HG02870 (cell line): ENCODE results near the gene MAP2K7.
"Not testable (repeated sequence)": the region's sequence is repeated elsewhere in the genome, so short reads cannot be mapped to it uniquely, and the experiment has no call there.

Source experiments
- ATAC-seq: cut with Tn5 transposase; IDR thresholded peaks from one replicate; pipeline ENCODE4 v1.9.1; 2021; ENCODE audit warnings: mild to moderate bottlenecking, moderate library complexity; ENCODE audit not compliant: unreplicated experiment

MAP2K7 gene

DNA sequence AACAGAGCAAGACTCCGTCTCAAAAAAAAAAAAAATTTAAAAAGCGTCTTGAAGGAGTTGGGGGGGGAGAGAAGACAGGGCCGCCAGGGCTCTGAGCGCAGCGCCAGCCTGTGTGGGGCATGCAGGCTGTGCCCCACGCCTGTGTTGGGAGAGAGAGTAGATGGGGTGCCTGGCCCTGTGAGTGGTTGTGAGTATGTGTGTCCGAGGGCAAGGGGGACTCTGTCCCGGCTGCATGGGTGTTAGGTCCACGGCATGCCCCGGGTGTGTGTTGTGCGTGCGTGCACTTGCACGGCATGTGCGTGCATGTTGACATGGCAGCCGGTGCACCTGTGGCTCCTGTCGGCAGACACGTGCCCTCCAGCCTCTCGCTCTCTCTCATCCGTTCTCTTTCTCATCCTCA, 3.4 kb downstream of the MAP2K7 start:
- no peak for ATAC-seq

DNA sequence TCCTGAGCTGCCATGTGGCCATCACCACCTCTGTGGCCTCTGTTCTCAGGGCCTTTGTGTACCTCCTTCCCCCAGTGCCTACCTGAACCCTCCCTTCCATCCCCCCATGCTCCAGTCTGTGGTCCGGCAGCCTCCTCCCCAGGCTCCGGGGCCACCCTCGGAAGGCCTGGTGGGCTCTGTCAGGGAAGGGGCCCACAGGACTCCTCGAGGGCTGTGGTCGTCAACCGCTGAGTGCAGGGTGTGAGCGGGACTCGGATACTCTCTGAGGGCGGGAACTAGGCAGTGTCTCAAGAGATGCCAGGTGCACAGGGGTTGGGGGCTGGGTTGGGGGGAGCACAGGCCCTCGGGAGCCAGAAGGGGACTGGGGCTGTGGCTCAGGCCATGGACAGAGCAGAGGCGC, 3.9 kb downstream of the MAP2K7 start:
- no peak for ATAC-seq

DNA sequence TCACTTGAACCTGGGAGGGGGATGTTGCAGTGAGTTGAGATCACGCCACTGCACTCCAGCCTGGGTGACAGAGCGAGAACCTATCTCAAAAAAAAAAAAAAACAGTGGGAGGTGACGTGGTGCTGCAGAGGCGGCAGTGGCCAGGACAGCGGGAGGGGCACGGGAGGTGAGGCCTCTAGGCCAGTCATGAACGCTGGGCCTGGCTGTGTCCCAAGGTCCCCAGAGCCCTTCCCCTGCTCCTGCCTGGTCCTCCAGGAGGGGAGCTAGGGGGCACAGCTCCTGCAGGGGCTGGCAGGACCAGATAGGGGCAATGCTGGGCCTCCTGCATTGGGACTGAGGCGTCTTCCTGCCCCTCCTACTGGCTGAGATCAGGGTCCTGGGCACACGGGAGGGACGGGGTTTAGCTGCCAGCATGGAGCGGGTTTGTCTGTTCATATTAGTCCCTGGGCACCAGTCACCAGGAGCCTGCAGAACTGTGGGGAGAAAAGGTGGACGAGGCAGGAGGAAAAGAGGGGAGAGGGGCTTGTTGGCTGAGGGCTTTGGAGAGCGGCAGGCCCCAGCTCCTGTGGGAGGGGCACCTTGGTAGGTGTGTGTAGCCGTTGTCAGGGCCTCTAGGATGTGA, 4.5 kb downstream of the MAP2K7 start:
- ATAC-seq: no peak

DNA sequence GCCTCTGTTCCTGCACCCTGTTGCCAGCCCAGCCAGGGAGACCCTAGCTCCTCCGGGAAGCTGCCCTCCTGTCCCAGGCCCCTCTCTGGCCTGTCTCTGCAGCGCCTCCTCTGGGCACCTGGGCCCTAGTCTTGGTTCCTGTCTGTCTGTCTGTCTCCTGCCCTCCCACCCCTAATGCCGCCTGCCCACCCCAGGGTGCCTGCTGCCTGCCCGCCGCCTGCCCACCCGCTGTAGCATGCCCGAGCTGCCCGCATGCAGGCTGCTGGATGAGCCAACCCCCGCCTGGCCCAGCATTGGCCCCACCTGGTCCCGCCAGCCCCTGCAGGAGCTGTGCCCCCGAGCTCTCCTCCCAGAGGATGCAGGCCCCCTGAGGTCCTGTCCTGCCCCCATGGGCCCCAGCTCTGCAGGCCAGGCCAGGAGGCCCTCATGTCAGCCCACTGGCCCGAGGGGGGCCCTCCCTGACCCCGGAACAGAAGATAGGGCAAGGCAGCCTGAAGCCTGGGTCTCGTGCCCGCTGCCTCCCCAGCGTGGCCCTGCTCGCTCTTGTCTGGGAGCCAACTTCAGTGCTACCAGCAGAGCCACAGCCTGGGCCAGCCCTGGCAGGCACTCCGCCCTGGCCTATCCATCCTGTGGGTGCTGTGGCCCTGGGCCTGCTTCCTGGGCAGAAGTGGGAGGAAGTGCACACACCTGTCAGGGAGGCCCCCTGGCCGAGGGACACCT, 5.2 kb downstream of the MAP2K7 start:
- ATAC-seq: no peak

DNA sequence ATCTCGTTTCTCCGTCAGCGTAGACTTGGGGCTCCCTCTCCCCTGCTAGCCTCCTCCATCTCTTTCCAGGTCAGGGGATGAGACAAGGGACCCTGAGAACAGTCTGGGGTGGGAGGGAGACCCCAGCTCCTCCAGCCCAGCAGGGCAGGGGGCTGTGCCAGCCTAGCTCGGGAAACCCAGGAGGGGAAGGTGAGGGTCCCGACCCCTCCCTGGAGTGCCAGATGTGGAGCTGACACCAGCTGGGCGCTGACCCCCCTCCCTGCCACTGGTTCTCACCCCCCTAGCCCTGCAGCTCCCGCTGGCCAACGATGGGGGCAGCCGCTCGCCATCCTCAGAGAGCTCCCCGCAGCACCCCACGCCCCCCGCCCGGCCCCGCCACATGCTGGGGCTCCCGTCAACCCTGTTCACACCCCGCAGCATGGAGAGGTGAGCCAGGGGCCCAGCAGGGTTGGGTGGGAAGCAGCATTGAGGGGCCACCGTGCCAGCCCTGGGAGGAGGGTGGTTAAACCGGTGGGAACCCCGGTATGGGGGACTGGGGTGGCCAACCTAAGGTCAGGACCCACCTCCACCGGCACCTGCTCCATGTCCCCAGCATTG, 5.9 kb downstream of the MAP2K7 start:
- ATAC-seq: no peak

DNA sequence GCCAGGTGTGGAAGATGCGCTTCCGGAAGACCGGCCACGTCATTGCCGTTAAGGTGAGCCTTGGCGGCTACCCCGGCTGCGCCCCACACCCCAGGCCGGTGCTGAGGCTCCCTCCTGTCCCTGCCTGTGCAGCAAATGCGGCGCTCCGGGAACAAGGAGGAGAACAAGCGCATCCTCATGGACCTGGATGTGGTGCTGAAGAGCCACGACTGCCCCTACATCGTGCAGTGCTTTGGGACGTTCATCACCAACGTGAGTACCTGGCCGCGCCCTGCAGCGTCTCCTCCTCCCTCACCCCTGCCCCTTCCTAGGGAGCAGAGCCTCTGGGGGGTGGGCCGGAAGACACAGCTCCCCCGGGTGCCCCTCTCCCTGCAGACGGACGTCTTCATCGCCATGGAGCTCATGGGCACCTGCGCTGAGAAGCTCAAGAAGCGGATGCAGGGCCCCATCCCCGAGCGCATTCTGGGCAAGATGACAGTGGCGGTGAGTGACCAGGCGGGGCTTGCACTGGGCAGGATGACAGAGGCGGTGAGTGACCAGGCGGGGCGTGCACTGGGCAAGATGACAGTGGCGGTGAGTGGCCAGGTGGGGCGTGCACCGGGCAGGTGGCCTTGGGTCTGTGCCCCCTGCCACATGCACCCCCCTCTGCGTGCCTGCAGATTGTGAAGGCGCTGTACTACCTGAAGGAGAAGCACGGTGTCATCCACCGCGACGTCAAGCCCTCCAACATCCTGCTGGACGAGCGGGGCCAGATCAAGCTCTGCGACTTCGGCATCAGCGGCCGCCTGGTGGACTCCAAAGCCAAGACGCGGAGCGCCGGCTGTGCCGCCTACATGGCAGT, 6.9 kb downstream of the MAP2K7 start:
- no peak for ATAC-seq

DNA sequence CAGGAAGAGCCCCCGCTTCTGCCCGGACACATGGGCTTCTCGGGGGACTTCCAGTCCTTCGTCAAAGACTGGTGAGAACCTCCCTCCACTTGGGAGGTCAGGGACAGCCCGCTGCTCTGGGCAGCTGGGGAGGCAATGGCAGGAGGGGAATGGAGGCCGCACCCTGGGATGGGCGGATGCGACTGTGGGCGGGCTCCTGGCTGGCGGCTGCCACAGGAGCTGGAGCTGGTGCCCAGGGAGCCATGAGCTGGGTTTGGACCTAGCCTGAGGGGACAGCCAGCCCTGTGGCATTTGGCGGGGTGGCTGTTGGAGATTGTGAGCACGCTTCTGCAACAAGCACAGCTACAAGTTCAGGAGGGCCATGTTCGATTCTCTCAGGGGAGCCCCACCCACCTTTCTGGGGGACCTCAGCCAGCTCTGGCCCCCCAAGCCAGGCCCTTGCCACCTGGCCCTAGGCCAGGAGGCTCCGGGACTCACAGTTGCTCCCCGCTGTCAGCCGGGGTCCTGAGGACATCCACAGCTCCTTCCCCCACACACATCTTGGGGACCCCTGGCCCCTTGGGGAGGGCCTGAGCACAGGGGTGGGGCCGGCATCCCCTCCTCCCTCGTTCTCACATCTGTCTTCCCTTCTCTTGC, 7.9 kb downstream of the MAP2K7 start:
- ATAC-seq: no peak

DNA sequence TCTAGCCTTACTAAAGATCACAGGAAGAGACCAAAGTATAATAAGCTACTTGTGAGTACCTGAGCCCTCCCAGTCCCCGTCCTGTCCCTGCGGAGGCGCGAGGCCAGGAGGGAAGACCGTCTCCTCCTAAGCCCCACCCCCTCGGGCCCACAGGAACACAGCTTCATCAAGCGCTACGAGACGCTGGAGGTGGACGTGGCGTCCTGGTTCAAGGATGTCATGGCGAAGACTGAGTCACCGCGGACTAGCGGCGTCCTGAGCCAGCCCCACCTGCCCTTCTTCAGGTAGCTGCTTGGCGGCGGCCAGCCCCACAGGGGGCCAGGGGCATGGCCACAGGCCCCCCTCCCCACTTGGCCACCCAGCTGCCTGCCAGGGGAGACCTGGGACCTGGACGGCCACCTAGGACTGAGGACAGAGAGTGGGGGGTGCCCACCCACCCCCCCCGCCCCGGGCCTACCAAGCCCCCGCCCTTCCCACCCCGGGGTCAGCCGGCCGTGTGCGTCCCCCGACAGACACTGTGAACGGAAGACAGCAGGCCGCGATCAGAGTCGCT, 8.5 kb downstream of the MAP2K7 start:
- no peak for ATAC-seq

DNA sequence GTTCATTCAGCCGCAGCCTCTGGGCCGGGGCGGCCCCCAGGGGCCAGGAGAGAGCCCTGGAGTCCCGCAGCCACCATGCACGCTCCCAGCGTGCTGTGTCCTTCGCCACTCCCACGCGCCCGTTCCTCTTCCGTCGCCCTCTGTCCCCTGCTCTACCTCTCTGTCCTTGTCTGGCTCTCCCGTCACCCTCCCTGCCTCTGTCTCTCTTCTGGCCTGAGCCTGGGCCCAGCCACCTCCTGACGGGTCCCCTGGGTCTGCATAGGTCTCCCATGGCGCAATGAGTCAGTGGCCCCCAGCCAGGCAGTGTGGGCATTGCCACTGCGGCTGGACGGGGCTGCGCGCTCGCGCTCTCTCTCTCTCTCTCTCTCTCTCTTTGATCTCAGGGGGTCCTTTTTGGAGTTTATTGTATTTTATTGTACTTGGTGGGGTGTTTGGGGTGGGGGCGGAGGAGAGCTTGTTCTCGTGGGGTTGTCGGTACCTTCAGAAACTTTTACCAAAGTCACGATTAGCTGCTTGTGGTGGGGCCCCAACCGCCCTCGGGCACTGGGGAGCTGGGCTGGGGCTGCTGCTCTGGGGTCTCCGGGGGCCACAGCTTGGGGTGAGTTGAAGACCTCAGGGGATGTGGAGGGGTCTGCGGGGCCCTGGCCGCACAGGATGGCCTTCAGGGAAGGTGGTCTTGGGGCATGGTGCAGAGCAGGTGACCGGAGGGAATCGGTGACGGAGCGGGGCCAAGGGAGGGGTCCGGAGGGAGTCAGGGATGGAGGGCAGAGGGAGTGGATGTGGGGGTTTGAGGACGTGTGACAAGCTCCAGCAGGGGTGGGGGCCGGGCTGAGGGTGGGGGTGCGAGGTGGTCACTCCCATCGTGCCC, 9.3 kb downstream of the MAP2K7 start:
- no peak for ATAC-seq

DNA sequence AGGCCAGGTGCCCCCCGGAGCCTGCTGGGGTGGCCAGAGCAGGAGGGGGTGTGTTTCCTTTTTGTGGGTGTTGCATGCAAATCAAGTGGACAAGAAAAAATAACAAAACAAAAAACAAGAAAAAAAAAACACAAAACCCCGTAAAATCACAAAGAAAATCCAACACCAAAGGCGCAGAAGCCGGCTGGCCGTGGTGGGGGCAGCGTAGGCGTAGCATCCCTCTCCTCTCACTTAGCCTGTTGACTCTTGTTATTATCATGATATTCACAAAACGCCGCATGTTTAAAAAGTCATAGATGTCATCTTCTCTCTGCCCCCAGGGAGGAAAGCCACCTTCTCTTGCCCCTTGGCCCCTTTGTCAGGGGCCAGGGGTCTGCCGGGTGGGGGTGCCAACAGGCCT, 10.0 kb downstream of the MAP2K7 start:
- no peak for ATAC-seq

DNA sequence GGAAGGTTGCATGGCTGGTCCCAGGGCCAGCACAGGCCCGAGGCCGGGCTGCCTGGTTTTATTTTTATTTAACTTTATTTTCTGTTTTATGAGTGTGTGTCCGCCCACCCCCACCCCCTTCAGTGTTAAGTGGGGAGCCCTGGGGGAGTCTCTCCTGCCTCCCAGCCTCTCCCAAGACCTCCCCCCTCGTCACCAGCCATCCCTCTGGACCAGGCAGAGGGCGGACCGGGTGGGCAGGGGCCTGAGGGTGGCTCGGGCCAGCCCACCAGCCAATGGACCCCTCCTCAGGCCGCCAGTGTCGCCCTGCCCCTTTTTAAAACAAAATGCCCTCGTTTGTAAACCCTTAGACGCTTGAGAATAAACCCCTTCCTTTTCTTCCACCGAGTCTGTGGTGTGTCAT, 10.4 kb downstream of the MAP2K7 start:
- no peak for ATAC-seq

DNA sequence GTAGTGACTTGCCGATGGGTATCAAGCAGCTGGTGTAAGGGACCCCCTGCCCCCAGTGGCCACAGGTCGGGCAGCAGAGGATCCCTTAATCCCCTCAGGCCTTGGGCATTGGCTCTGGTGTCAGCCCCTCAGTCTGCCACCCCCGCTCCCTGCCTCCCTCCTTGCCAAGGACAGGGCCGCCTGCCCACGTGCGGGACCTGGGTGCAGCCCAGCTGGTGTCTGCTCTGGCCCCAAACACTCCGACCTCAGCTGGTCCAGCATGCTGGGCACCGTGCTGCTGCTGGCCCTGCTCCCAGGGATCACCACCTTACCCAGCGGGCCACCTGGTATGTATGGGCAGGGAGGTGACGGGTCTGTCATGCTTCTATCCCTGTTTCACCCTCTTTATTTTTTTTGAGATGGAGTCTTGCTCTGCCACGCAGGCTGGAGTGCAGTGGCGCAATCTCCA, 10.9 kb downstream of the MAP2K7 start, which contains the start of gene TGFBR3L:
TGFBR3L (plus strand) TSS at position 233 of the 448 bp plus-strand sequence.
- ATAC-seq: no peak

DNA sequence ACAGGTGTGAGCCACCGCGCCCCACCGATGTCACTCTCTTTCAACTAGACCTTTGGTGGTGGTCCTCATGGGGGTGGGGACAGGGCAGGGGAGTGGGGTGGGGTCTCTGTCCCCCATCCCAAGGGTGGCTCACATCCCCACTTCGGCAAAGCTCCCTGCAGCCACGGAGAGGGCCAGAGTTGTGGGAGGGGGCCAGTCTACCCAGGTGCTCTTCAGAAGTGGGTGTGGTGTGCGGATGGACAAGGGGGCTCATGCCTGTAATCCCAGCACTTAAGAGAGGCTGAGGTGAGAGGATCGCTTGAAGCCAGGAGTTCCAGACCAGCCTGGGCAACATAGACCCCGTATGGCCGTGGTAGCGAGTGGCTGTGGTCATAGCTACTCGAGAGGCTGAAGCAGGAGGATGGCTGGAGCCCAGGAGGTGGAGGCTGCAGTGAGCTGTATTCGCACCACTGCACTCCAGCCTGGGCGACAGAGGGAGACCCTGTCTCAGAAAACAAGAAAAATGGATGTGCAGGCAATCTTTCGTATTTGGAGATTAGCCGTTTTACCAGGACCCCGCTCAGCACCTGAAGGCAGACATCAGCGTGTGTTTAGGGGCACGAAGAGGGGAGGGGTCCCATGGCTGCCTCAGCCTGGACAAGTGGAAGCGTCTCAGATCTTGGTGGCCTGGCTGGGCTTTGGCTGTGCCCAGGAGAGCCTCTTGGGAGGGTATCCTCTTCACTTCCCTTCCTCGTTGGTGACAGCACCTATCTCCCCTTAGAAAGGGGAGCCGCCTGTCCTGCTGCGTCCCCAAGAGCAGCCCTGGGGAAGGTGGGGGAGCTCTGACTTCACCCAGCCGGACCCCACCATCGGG, 11.8 kb downstream of the MAP2K7 start:
- no peak for ATAC-seq

DNA sequence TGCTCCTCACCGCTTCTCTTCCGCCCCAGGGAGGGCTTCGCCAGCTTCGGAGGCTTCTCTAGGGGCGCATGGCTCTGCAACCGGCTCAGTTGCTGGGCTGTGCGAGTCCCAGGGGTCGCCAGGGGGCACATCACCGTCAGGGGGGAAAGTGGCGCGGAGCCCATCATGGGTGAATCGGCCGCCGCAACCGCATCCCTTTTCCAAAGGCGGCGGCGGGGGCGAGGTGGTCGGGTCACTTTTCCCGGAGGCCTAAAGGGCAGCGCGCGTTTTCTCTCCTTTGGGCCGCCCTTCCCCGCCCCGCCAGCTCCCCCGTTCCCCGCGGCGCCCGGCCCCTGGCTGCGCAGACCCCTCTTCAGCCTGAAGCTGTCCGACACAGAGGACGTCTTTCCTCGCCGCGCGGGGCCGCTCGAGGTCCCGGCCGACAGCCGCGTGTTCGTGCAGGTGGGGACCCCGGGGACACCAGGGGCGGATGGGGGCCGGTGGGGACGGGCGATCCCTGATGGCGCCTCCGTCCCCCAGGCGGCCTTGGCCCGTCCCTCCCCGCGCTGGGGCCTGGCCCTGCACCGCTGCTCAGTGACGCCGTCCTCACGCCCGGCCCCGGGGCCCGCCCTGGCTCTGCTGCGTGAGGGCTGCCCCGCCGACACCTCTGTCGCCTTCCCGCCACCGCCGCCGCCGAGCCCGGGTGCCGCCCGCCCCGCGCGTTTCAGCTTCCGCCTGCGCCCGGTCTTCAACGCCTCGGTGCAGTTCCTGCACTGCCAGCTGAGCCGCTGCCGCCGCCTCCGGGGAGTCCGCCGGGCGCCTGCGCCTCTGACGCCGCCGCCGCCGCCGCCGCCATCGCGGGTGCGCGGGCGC, 12.7 kb downstream of the MAP2K7 start:
- ATAC-seq: no peak

DNA sequence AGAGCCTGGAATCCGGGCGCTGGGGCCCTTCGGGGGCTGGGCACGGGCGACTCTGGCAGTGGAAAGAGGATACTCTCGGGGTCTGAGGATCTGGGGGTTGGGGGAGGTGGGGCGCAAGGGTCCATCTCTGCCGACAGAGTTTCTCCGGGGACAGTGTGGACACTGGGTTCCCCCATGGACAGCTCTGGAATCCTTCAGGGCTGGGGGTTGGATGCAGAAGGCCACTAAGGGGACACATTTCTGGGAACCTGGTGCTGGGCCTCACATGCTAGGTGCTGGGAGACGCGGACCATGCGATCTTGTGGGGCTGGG, 13.2 kb downstream of the MAP2K7 start:
- ATAC-seq: no peak

DNA sequence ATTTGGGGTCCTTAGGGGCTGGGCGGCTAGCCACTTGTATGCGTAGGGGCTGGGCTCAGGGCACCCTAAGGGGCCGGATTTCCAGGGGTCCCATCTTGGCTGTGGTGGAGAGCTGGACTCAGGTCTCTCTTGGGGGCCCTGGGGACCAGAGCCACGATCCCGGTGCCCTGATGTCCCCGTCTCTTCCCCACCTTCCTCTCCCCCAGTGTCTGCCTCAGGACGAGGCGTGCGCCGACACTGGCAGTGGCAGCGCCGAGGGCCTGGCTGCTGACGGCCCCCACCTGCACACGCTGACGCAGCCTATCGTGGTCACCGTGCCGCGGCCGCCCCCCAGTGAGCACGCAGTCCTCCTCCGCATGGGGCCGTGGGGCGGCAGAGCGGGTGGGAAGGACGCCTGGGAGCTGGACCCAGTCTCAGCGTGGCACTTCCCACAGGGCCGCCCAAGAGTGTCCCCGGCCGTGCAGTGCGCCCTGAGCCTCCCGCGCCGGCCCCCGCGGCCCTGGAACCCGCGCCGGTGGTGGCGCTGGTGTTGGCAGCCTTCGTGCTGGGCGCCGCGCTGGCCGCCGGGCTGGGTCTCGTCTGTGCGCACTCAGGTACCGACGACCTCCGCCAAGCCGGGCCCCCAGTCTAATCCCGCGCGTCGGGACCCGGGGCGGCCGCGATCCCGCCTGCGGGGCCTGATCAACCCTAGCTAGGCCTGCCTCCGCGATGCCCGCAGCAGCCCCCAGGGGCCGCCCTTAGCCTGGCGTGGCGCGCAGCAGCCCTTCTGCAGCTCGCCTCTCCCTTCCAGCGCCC, 13.8 kb downstream of the MAP2K7 start:
- no peak for ATAC-seq

DNA sequence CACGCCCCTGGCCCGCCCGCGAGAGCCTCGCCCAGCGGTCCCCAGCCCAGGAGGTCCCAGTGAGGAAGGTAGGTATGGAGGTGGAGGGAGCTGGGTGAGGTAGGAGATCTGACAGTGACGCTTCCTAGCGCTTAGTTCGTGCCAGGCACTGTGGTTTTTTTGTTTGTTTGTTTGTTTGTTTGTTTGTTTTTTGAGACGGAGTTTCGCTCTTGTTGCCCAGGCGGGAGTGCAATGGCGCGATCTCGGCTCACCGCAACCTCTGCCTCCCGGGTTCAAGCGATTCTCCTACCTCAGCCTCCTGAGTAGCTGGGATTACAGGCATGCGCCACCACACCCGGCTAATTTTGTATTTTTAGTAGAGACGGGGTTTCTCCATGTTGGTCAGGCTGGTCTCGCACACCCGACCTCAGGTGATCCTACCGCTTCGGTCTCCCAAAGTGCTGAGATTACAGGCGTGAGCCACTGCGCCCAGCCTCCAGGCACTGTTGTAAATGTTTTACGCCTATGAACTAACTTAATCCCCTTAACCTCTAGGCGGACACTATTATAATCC, 14.5 kb downstream of the MAP2K7 start:
- not testable (repeated sequence) for ATAC-seq
